H9 (cell line): Measurements from ENCODE around the gene NRG3. TPM values are rescaled to one million over a fixed set of nuclear protein-coding genes. Genes with fewer than 3 reads are reported as not detected.

Source experiments
- DNase-seq: peaks from one replicate; pipeline ENCODE4 v3.0.0-alpha.2; 2017
- H2AFZ ChIP-seq: one replicate; pipeline ENCODE4 v1.6.1; 2013; ENCODE audit warnings: mild to moderate bottlenecking, low read length, control low read depth, moderate library complexity
- H2AK5ac ChIP-seq: 2 replicates; pipeline ENCODE4 v1.6.1; 2013; ENCODE audit warnings: low read length, control low read depth, mixed read lengths; ENCODE audit not compliant: insufficient read length
- H2BK120ac ChIP-seq: one replicate; pipeline ENCODE4 v1.6.1; 2013; ENCODE audit warnings: low read depth, mild to moderate bottlenecking, low read length, control low read depth, inconsistent platforms; ENCODE audit not compliant: poor library complexity, severe bottlenecking
- H2BK12ac ChIP-seq: 2 replicates; pipeline ENCODE4 v1.6.1; 2013; ENCODE audit warnings: low read length, control low read depth, mixed read lengths, low read depth; ENCODE audit not compliant: insufficient read length
- H2BK15ac ChIP-seq: 2 replicates; pipeline ENCODE4 v1.6.1; 2013; ENCODE audit warnings: low read depth, low read length, control low read depth
- H2BK20ac ChIP-seq: one replicate; pipeline ENCODE4 v1.6.1; 2013; ENCODE audit warnings: low read depth, mild to moderate bottlenecking, low read length, control low read depth, inconsistent platforms; ENCODE audit not compliant: poor library complexity, severe bottlenecking
- H2BK5ac ChIP-seq: 2 replicates; pipeline ENCODE4 v1.6.1; 2013; ENCODE audit warnings: low read length, control low read depth, mixed read lengths; ENCODE audit not compliant: insufficient read length
- H3K14ac ChIP-seq: 2 replicates; pipeline ENCODE4 v1.6.1; 2013; ENCODE audit warnings: low read length, control low read depth; ENCODE audit not compliant: insufficient read depth
- H3K18ac ChIP-seq: 2 replicates; pipeline ENCODE4 v1.6.1; 2013; ENCODE audit warnings: low read depth, mild to moderate bottlenecking, mixed read lengths, low read length, control low read depth; ENCODE audit not compliant: insufficient read length
- H3K23ac ChIP-seq: 2 replicates; pipeline ENCODE4 v1.6.1; 2013; ENCODE audit warnings: low read length, control low read depth, mixed read lengths, low read depth; ENCODE audit not compliant: insufficient read length
- H3K23me2 ChIP-seq: 2 replicates; pipeline ENCODE4 v1.6.1; 2013; ENCODE audit warnings: low read depth, mild to moderate bottlenecking, mixed read lengths, low read length, control low read depth; ENCODE audit not compliant: insufficient read length, poor library complexity, severe bottlenecking
- H3K27ac ChIP-seq: 2 replicates; pipeline ENCODE4 v1.5.1; 2013; ENCODE audit warnings: low read length, control low read depth, mixed read lengths, low read depth; ENCODE audit not compliant: insufficient read length
- H3K27me3 ChIP-seq: 2 replicates; pipeline ENCODE4 v1.6.1; 2013; ENCODE audit warnings: low read length, control low read depth, inconsistent platforms; ENCODE audit not compliant: insufficient read depth
- H3K4ac ChIP-seq: 2 replicates; pipeline ENCODE4 v1.6.1; 2013; ENCODE audit warnings: low read depth, mild to moderate bottlenecking, control low read depth, inconsistent platforms, low read length, moderate library complexity
- H3K4me1 ChIP-seq: 2 replicates; pipeline ENCODE4 v1.6.1; 2013; ENCODE audit warnings: low read length, control low read depth, inconsistent platforms; ENCODE audit not compliant: insufficient read depth
- H3K4me2 ChIP-seq: 2 replicates; pipeline ENCODE4 v1.6.1; 2013; ENCODE audit warnings: low read length, control low read depth, mixed read lengths; ENCODE audit not compliant: insufficient read length, insufficient read depth
- H3K56ac ChIP-seq: 2 replicates; pipeline ENCODE4 v1.6.1; 2013; ENCODE audit warnings: low read depth, mild to moderate bottlenecking, mixed read lengths, low read length, control low read depth; ENCODE audit not compliant: insufficient read length
- H3K79me1 ChIP-seq: 2 replicates; pipeline ENCODE4 v1.6.1; 2013; ENCODE audit warnings: low read depth, mild to moderate bottlenecking, moderate library complexity, low read length, control low read depth, inconsistent platforms; ENCODE audit not compliant: insufficient read depth, poor library complexity, severe bottlenecking
- H3K79me2 ChIP-seq: 2 replicates; pipeline ENCODE4 v1.6.1; 2013; ENCODE audit warnings: low read length, control low read depth, inconsistent platforms; ENCODE audit not compliant: insufficient read depth
- H3K9ac ChIP-seq: 2 replicates; pipeline ENCODE4 v1.6.1; 2013; ENCODE audit warnings: low read length, control low read depth, mixed read lengths; ENCODE audit not compliant: insufficient read length; ENCODE audit errors: extremely low read depth
- H3K9me3 ChIP-seq: one replicate; pipeline ENCODE4 v1.6.1; 2013; ENCODE audit warnings: low read depth, low read length, inconsistent platforms; ENCODE audit not compliant: control insufficient read depth
- H3T11ph ChIP-seq: one replicate; pipeline ENCODE4 v1.6.1; 2013; ENCODE audit warnings: mild to moderate bottlenecking, low read length, control low read depth, inconsistent platforms
- H4K20me1 ChIP-seq: one replicate; pipeline ENCODE4 v1.6.1; 2013; ENCODE audit not compliant: control insufficient read depth, insufficient read length, insufficient read depth
- H4K5ac ChIP-seq: 2 replicates; pipeline ENCODE4 v1.6.1; 2013; ENCODE audit warnings: low read depth, mild to moderate bottlenecking, mixed read lengths, low read length, control low read depth; ENCODE audit not compliant: insufficient read length
- H4K8ac ChIP-seq: replicated peaks from 2 replicates; pipeline ENCODE4 v1.6.1; 2013; ENCODE audit warnings: low read length, control low read depth, mixed read lengths, low read depth; ENCODE audit not compliant: insufficient read length
- H4K91ac ChIP-seq: 2 replicates; pipeline ENCODE4 v1.6.1; 2013; ENCODE audit warnings: low read depth, mild to moderate bottlenecking, moderate library complexity, mixed read lengths, low read length, control low read depth; ENCODE audit not compliant: insufficient read length
- H3K27ac Mint-ChIP-seq, 3 experiments: 2 replicates in 2 of 3; 3 replicates in 1 of 3; pipeline ENCODE4 v1.8.0; 2020 to 2021; ENCODE audit warnings: mixed read lengths in 3 of 3, mild to moderate bottlenecking in 1 of 3, moderate library complexity in 1 of 3
- H3K27me3 Mint-ChIP-seq: 2 replicates; pipeline ENCODE4 v1.8.0; 2021; ENCODE audit warnings: low read depth, mild to moderate bottlenecking, moderate library complexity, mixed read lengths
- H3K36me3 Mint-ChIP-seq, 3 experiments: 2 replicates in 2 of 3; 3 replicates in 1 of 3; pipeline ENCODE4 v1.8.0; 2020 to 2021; ENCODE audit warnings: low read depth in 3 of 3, mixed read lengths in 3 of 3; ENCODE audit not compliant: insufficient read depth in 1 of 3
- H3K4me1 Mint-ChIP-seq, 2 experiments: 2 replicates each; pipeline ENCODE4 v1.8.0; 2020; ENCODE audit warnings: mixed read lengths in 2 of 2
- H3K4me3 Mint-ChIP-seq, 2 experiments: 2 replicates in 1 of 2; 3 replicates in 1 of 2; pipeline ENCODE4 v1.8.0; 2020 to 2021; ENCODE audit warnings: mild to moderate bottlenecking in 2 of 2, mixed read lengths in 2 of 2, moderate library complexity in 1 of 2
- H3K9me3 Mint-ChIP-seq, 2 experiments: 2 replicates in 1 of 2; 3 replicates in 1 of 2; pipeline ENCODE4 v1.8.0; 2020; ENCODE audit warnings: mild to moderate bottlenecking in 2 of 2, mixed read lengths in 2 of 2, moderate library complexity in 1 of 2
- CTCF ChIP-seq: fragments of 200-600 bp; sonication (generic); conservative IDR thresholded peaks from 3 replicates; pipeline ENCODE4 v1.8.0; 2021; ENCODE audit warnings: antibody characterized with exemption, mild to moderate bottlenecking
- WGBS: extraction: QIAGEN DNeasy Blood & Tissue Kit; methylation state at CpG from one replicate; pipeline ENCODE4 v1.1.7; 2013; ENCODE audit warnings: missing lambda C conversion rate, low lambda C conversion rate, mixed read lengths; ENCODE audit not compliant: insufficient read length; ENCODE audit errors: extremely low coverage; 5-methylcytosine and 5-hydroxymethylcytosine counted together
- total RNA-seq: library from RNA; stranded (reverse); gene quantifications from 2 replicates; pipeline ENCODE4 v1.2.1, GENCODE V29; 2021

The NRG3 gene
- total RNA-seq, 1 experiment from 2014 or later = 1.6 TPM

- Histone ChIP-seq H3T11ph (no peak overlapping the region), H4K91ac (no peak overlapping the region), H2BK120ac (no peak overlapping the region), H2BK5ac (no peak overlapping the region), H3K9me3 (no peaks in the 10 kb centered on the region), H4K8ac (no peak overlapping the region), H3K27me3 (no peaks in the 10 kb centered on the region), H3K4ac (no peak overlapping the region), H3K23me2 (no peaks in the 10 kb centered on the region), H2BK12ac (no peak overlapping the region), H3K23ac (no peak overlapping the region), H3K4me2 (no peak overlapping the region), H3K18ac (no peak overlapping the region), H3K4me1 (peaks cover 4% of the 10 kb centered on the region; the same call in 1 of the 2 replicates), H4K20me1 (no peaks in the 10 kb centered on the region), H2AK5ac (no peak overlapping the region), H2BK15ac (no peak overlapping the region), H4K5ac (no peak overlapping the region), H2BK20ac (no peak overlapping the region), H3K79me2 (no peaks in the 10 kb centered on the region), H3K56ac (no peak overlapping the region), H3K27ac (no peak overlapping the region), H3K14ac (no peak overlapping the region), H3K79me1 (no peaks in the 10 kb centered on the region), H2AFZ (no peak overlapping the region), H3K9ac (no peak overlapping the region)
- Mint-ChIP-seq H3K27me3 (no peaks in the 10 kb centered on the region; the same call in 1 of the 2 replicates), H3K36me3 (no peaks in the 10 kb centered on the region), H3K4me1 (peaks cover 34% of the 10 kb centered on the region in 2 experiments), H3K9me3 (no peaks in the 10 kb centered on the region), H3K4me3 (no peak overlapping the region), H3K27ac (no peak overlapping the region)
- no peak for DNase-seq
- WGBS = no CpG with 5 or more reads among the region's 5 CpGs
- TF ChIP-seq CTCF = no peak
Measured at GRCh38 chr10:82394987-82395386, 520.0 kb downstream of the NRG3 start.
